Epithelial cell of prostate (primary cell): ENCODE data around the gene PPP1R3D.
"Not testable (repeated sequence)": the region's sequence is repeated elsewhere in the genome, so short reads cannot be mapped to it uniquely, and the experiment has no call there.

Experiments used
- DNase-seq: peaks from one replicate; pipeline ENCODE4 v3.0.0-alpha.2; 2011; ENCODE audit warnings: low read depth, low spot score
- H3K27ac ChIP-seq: fragments of 450-650 bp; 2 replicates; pipeline ENCODE4 v1.5.1; 2017; ENCODE audit warnings: mild to moderate bottlenecking

PPP1R3D gene, protein sequence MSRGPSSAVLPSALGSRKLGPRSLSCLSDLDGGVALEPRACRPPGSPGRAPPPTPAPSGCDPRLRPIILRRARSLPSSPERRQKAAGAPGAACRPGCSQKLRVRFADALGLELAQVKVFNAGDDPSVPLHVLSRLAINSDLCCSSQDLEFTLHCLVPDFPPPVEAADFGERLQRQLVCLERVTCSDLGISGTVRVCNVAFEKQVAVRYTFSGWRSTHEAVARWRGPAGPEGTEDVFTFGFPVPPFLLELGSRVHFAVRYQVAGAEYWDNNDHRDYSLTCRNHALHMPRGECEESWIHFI

DNA sequence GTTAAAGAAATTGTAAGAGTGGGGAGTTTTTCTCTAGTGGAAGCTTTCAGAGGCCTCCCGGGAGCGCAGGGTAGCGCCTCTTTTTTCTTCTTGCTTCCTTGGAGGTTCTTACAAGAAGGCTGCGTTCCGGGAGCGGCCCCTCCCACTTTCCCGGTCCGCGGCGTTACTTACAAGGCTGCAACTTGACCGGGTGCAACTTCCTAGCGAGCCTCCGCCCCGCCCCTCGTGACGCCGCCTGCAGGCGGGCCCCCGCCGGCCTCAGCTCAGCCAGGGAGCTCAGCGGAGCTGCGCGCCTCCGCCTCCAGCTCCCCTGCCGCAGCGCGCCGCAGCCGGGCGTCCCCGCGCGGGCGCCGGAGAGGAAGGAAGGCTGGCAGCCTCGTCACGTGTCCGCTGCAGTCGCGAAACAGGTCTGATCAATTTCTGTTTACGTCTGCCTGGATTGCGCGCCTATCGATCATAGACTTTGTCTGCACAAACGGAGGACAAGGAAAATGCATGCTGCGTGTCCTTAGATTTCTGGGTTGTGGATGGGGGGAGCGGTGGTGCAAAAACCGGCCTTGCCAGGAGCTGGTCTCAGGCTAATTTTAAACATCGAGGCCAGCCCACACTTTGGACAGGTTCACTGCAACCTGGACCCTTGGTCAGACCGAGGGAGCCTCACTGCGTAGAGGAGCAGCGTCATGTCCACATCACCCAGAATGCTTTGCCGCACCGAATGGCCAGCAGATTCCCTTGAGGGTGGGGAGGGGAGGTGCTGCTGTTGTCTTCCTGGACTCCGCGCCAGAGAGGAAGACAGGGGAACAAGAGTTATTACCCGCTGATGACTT, at the start of gene PPP1R3D, which contains the start of gene FAM217B:
PPP1R3D (minus strand) TSS at position 177 of the 827 bp plus-strand sequence. CDS start 374 bp downstream, outside the sequence.
FAM217B (plus strand) TSS at position 261 of the 827 bp plus-strand sequence. CDS start 3,555 bp downstream, outside the sequence.
- peak; percentile 89 for DNase-seq

DNA sequence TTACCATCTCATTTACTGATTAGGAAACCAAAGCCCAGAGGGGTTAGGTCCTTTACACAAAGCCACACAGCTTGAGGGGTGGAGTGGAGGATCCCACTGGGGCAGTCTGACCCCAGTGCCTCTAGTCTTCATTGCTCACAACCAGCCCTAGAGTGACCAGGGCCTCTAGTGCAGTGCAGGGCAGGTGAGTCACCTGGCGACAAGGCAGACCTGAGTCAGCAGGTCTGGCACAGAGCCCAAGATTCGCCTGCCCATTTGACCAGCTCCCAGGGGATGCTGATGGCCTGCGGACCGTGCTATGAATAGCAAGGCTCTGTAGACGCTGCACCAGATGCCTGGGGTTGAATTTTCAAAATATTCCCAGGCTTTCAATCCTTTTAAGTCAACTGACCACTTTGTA, 48.0 kb upstream of the PPP1R3D start:
- no peak for DNase-seq
- peak overlapping the region; percentile 61 for H3K27ac ChIP-seq

More for the DNA sequence above, at the start of gene PPP1R3D, which contains the start of gene FAM217B:
- H3K27ac ChIP-seq: peak within 1 kb of the TSS; percentile 90

DNA sequence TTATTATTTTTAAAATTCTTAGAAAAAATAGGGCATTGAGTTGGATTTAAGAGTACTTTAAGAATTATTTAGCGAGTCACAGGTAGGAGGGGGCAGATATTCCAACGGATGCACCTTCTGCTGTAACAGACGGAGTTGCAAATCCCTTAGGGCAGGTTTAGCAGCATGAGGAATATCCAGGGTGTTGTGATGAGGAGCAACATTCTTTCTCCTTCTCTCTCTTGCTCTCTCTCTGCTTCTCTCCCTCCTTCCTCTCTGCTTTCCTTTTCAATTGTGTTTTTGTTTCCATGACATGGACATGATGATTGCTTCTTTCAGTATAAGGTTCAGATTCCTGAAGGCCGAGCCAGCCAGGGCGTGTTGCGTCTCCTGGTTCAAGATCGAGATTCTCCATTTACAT, 47.0 kb upstream of the PPP1R3D start:
- no peak for DNase-seq
- H3K27ac ChIP-seq: peak overlapping the region; percentile 61

DNA sequence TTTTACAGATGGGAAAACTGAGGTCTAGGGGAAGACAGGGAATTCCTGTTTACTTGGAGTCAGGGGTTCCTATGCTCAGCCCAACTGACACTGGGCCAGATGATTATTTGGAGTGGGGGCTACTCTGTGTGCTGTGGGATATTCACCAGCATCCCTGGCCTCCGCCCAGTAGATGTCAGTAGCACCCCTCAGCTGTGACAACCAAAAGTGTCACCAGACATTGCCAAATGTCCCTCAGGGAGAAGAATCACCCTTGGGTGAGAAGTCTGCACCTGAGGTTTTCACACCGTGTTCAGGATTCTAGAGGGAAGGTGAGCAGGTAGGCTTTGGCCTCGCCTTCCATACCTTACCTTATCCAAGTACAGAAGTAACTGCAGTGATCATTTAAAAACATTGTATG, 45.8 kb upstream of the PPP1R3D start:
- H3K27ac ChIP-seq: no peak overlapping the region
- DNase-seq: no peak

DNA sequence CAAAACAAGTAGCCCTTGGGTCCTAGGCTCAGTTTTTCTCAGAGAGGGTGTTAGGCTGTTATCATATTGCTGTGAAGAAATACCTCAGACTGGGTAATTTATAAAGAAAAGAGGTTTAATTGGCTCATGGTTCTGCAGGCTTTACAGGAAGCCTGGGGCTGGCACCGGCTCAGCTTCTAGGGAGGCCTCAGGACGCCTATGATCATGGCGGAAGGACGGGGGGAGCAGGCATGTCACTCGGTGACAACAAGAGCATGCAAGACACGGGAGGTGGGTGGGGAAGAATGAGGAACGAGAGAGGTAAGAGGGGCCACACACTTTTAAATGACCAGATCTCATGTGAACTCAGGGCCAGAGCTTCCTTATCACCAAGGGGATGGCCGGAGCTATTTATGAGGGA, 45.1 kb upstream of the PPP1R3D start:
- H3K27ac ChIP-seq: no peak overlapping the region
- DNase-seq: no peak

DNA sequence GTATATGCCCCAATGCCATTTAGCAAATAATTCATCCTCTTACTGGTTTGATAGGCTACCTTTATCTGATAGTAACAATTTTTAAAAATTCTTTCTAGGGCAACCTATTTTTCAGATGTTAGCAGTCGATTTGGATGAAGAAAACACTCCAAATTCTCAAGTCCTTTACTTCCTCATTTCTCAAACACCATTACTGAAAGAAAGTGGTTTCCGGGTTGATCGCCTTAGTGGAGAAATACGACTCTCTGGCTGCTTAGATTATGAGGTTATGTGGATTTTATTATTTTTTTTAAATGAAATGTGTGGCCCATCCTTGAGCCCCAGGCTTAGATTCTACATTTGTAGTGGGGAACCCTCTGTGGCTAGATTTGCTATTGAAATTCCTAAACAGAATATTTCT, 44.4 kb upstream of the PPP1R3D start:
- DNase-seq: no peak
- H3K27ac ChIP-seq: no peak overlapping the region

DNA sequence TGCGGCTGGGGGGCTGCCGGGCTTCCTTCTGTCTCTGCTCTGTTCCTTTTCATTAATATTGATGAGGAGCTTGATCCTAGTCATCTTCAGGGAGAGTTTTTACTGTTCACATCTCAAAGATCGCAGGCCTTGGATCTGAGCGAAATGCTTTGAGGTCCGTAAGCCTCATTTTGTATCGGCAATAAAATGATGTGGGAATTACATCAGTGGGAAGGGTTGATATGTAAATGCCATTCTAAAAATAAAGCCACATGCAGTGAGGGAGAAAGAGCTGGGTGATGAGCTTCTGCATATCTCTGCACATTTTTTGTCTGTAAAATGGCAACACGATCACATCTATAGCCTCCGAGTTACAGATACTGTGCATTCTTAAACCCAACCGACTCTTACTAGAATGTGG, 43.0 kb upstream of the PPP1R3D start:
- no peak overlapping the region for H3K27ac ChIP-seq
- DNase-seq: no peak

DNA sequence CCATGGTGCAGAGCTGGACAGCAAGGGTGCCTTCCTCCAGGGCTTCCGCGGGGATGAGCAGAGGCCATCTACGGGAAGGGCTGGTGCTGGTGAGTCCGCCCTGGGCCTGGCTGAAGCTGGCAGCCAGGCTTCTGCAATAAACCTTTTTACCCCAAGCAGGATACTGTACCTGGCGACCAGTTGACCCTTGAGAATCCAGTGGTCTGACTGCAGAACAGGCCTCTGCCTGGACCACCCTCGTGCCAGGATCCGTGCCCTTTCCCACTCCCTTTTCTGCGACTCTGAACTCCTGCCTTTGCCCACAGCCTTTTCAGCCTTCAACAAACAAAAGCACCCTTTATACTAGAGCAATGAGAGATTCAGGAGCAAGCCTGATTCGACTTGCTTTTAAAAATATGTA, 37.0 kb upstream of the PPP1R3D start:
- DNase-seq: no peak

DNA sequence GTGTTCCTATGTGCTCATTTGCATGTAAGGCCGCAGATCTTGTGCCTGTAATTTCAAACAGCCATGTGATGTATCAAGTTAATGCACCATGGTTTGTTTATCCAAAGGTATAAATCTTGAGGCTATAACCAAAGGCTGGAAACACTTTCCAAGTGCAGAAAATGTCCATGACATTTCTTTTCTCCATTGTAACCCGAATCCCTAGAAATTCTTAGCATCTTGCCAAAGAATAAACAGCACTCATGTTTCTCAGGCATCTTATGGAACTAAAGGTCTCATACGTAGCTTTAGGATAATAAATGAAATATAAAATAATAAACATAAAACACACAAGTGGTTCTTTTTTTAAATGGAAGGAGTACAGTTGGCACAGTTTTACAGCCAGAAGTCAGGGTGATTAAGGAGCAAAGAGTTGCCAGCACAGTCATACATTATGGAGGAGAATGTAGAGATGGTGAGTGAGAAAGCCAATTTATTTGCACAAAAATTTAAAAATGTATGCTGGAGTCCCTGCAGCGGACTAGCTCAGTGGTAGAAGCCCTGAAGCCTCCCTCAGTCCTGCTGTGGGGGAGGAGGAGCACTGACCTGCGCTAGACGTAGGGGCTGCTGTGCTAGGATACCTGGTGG, 36.2 kb upstream of the PPP1R3D start:
- DNase-seq: no peak
- H3K27ac ChIP-seq: no peak overlapping the region

More for the DNA sequence above, 37.0 kb upstream of the PPP1R3D start:
- H3K27ac ChIP-seq: no peak overlapping the region

DNA sequence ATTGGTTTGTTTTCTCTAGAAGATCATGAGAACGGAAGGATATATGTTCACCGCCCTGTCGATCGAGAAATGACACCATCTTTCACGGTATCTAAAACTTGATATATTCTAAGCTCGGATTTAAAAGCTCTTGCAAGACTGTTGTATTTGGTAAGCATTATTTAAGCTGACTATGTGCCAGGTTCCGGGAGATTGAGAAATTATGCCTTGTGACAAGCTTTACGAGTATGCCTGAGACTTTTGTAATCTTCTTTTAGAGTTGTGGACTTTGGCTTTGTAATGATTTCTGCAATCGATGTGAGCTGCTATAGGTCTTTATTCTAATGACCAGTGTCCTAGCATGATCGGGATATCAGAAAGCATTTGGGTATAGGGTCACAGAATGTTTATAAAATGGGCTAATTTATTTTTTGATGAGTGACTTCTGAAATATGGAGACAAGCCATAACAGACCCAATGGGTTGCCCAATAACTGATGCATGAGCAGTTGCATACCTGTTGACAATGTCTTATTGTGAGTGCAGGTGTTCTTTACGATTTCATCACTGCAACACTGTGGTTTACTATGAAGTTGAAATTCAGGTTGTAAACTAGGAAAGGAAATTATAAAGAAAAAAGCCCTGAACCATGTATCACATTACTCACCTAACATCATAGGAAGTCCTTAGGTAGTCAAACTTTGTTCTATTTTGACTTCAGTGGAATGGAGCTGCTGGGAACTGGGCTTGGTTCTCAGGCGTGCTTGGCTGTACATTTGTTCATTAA, 32.1 kb upstream of the PPP1R3D start:
- DNase-seq: peak; percentile 98
- peak overlapping the region; percentile 99 for H3K27ac ChIP-seq

DNA sequence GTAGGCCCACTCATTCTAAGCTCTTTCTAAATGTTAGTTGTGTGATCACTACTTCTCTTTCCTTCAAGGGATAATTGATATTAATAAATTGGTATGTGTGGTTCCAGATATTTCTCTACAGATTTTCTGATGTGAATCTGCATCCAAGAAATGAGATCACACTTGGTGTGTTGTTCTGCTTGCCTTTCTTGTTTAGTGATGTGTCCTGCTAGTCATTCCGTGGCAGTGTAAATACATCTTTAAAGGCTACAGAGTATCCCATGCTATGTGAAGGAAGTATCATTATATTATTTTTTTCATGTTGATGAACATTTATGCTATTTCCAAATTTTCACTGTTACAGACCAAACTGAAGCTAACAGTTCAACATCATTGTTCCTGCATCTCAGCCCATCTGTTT, 31.3 kb upstream of the PPP1R3D start:
- DNase-seq: no peak
- peak overlapping the region; percentile 99 for H3K27ac ChIP-seq

DNA sequence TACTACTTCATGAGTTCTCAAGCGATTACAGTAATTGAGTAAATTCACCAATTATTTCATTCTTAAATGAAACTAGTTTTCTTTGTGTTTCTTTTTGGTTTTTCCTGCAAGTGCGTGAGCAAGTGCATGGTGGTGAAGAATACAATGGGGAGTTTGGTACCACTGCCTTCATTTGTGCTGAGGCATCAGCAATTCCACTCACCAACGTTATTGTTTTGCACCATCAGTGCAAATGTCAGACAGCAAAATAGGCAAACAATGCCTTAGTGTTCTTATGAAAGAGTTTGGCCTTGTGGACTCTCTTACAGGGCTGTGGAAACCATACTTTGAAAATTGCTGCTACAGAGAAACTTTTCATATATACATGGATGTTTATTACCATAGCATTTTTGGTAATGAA, 26.3 kb upstream of the PPP1R3D start:
- no peak overlapping the region for H3K27ac ChIP-seq
- no peak for DNase-seq

DNA sequence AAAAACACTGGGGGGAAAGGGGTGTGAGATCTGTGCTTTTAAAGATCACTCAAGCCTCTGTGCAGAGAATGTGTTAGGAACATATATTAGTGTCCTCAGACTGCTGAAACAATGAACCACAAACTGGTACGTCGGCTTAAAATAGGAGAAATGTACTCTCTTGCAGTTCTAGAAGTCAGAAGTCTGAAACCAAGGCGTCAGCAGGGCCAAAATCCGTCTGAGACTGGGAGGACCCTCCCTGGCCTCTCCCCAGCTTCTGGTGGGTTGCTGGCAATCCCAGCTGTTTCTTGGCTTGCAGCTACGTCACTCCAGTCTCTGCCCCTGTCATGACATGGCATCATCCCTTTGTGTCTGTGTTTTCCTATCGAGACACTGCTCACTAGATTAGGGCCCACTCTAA, 22.1 kb upstream of the PPP1R3D start:
- no peak for DNase-seq
- H3K27ac ChIP-seq: peak overlapping the region; percentile 91

DNA sequence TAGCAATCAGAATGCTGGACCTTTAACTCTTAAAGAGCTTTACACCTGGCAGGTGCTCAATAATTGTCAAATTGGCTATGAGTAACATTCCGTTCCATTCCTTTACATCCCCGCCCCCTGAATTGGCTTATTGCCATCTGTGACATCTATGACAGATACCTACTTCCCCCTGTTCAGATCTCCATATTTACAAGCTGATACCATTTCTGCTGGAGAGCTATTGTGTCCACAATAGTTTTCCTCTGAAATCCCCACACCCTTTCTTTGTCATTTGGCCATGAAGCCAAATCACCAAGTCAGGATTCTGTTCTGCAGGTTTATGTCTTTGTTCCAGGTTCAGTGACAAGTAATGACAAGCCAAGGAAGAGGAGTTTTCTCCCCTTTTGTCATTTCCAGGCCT, 21.3 kb upstream of the PPP1R3D start:
- DNase-seq: peak; percentile 43
- H3K27ac ChIP-seq: peak overlapping the region; percentile 91

DNA sequence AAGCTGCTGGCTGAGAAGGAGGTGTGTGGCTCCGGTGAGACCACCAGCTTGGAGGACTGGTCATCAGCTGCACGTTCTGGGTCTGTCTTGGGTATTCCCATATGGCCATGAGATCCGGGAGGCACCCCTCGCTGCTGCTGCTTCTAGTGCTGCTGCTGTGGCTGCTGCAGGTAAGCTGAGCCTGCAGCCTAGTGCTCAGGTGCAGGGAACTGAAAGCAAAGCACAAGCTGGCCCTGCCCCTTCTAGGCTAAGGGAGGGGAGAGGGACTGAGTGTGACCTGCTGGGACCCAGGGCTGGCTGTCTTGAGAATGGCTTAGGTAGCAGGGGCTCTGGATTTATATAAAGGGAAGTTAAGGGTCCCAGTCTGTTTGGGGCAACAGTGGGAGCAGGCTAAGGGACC, 18.5 kb upstream of the PPP1R3D start:
- no peak for DNase-seq
- no peak overlapping the region for H3K27ac ChIP-seq

DNA sequence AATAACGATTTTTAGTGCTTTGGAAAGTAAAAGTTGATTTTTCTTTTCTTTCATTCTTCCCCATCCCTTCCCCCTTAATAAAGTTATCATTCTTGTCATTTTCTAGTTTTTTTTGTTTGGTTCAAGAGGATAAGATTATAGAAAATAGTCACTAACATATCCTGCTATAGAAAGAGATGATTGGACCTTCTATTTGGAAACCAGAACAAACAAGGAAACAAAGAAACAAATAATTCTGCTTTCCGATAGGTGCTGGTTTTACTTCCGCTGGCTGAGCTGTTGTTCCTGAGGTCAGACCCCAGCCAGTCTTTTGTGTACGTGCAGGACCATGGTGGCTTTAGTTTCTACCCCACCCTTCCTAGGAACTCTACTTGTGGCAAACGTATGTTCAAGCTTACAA, 18.0 kb upstream of the PPP1R3D start, which contains the start of gene CDH26:
CDH26 (plus strand) TSS at position 301 of the 400 bp plus-strand sequence. CDS start 304 bp downstream, outside the sequence.
- no peak for DNase-seq
- H3K27ac ChIP-seq: no peak within 1 kb of the TSS

DNA sequence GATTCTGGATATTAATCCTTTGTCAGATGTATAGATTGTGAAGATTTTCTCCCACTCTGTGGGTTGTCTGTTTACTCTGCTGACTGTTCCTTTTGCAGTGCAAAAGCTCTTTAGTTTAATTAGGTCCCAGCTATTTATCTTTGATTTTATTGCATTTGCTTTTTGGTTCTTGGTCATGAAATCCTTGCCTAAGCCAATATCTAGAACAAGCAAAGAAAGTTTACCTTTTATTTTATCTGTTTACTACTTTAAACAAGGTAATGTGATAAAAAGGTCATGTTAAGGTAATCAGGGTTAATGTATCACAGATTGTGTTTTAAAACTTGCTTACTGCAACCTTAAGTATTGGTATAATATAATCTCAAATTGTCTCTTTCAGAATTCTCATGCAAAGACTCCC, 17.5 kb upstream of the PPP1R3D start:
- DNase-seq, H3K27ac ChIP-seq: not testable (repeated sequence)

DNA sequence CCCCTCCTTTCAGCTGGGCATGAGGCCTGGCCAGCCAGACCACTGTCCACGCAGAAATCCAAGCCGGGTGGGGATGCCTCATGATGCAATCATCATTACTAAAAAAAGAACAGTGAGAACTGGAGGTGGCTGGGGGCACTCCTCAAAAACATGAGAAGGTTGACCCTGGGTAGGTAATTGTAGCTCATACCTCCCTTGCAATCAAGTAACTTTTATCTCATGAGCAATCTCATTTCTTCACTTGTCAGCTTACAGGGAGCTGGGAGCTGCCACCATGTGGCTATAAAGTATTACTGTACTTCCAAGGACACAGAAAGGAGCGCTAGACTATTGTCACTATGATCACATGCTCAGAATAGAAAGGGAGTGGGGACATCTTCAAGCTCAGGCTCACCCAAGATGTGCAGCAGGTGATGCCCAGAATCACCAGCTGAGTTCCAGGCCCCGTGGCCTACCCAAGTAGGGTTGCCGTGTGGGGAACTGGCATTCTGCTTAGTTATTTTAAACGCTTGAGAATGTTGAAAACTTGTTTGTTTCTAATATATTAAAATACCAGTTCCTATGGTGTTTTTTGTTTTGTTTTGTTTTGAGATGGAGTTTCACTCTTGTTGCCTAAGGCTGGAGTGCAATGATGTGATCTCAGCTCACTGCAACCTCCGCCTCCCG, 15.2 kb upstream of the PPP1R3D start:
- DNase-seq: no peak
- H3K27ac ChIP-seq: no peak overlapping the region

DNA sequence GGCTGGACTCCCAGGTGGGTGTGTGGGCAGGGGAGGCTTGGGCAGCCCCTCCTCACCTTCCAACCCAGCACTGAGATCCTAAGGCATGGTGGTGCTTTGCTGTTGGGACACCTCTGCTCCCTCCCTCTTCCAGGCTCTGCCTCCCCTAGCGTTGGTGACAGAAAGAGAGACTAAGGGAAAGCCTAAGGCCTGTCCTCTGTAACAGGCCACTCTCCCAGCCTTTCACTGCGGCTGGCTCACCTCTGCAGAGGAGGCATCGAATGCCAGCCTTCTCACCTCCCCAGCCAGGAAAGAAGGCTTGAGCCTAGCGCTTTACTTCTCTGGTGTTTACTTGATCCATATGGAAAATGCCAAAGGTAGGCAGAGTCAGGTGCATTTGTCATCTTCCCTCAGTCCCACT, 14.6 kb upstream of the PPP1R3D start:
- no peak overlapping the region for H3K27ac ChIP-seq
- DNase-seq: no peak
